Measurements from ENCODE around the gene SMYD3.

- TF ChIP-seq, protein P1, sequence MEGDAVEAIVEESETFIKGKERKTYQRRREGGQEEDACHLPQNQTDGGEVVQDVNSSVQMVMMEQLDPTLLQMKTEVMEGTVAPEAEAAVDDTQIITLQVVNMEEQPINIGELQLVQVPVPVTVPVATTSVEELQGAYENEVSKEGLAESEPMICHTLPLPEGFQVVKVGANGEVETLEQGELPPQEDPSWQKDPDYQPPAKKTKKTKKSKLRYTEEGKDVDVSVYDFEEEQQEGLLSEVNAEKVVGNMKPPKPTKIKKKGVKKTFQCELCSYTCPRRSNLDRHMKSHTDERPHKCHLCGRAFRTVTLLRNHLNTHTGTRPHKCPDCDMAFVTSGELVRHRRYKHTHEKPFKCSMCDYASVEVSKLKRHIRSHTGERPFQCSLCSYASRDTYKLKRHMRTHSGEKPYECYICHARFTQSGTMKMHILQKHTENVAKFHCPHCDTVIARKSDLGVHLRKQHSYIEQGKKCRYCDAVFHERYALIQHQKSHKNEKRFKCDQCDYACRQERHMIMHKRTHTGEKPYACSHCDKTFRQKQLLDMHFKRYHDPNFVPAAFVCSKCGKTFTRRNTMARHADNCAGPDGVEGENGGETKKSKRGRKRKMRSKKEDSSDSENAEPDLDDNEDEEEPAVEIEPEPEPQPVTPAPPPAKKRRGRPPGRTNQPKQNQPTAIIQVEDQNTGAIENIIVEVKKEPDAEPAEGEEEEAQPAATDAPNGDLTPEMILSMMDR (conservative IDR thresholded peaks at IDR 0.05) = no peak
- no peak for TF ChIP-seq EZH2 (IDR thresholded peaks at IDR 0.05; ENCODE audit: low read depth)
Observed at GRCh38 chr1:246169019-246169418, 338.1 kb downstream of the SMYD3 start.
